Fibroblast of mammary gland (primary cell): Measurements from ENCODE around the gene NKX2-8.
A peak's percentile ranks its signal among the peaks of the same experiment; 100 is the strongest.

Experiments
- DNase-seq: peaks from one replicate; pipeline ENCODE4 v3.0.0-alpha.2; 2010; ENCODE audit warnings: low read depth
- H3K4me3 ChIP-seq: 2 replicates; pipeline ENCODE4 v1.5.1; 2011; ENCODE audit warnings: low read depth, mild to moderate bottlenecking, low read length, moderate library complexity; ENCODE audit not compliant: control insufficient read depth
- TF ChIP-seq, protein P1 (sequence below): conservative IDR thresholded peaks from 2 replicates; pipeline ENCODE4 v1.5.1; 2011; ENCODE audit warnings: low read depth, low read length, inconsistent platforms; ENCODE audit not compliant: control insufficient read depth, insufficient read depth

NKX2-8 gene

DNA sequence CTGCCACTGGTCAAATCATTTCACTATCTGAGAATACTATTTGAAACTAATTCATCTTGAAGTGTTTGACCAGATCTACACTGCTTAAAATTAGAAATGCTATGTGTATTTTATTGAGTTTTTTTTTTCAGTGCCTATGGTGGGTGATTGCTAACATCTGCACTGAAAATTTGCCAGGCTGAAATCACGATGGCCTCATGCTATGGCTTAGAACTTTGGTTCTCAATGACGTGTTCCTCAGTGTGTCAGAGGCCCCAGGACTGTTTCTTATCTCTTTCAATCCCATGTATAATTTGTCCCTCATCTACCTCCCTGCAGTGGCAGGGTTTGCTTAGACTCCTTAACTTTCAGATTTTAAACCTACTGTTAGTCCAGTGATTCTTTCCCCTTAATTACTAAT, 36.2 kb upstream of the NKX2-8 start:
- H3K4me3 ChIP-seq = no peak overlapping the region
- DNase-seq = no peak
- TF ChIP-seq, protein P1, sequence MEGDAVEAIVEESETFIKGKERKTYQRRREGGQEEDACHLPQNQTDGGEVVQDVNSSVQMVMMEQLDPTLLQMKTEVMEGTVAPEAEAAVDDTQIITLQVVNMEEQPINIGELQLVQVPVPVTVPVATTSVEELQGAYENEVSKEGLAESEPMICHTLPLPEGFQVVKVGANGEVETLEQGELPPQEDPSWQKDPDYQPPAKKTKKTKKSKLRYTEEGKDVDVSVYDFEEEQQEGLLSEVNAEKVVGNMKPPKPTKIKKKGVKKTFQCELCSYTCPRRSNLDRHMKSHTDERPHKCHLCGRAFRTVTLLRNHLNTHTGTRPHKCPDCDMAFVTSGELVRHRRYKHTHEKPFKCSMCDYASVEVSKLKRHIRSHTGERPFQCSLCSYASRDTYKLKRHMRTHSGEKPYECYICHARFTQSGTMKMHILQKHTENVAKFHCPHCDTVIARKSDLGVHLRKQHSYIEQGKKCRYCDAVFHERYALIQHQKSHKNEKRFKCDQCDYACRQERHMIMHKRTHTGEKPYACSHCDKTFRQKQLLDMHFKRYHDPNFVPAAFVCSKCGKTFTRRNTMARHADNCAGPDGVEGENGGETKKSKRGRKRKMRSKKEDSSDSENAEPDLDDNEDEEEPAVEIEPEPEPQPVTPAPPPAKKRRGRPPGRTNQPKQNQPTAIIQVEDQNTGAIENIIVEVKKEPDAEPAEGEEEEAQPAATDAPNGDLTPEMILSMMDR = no peak

DNA sequence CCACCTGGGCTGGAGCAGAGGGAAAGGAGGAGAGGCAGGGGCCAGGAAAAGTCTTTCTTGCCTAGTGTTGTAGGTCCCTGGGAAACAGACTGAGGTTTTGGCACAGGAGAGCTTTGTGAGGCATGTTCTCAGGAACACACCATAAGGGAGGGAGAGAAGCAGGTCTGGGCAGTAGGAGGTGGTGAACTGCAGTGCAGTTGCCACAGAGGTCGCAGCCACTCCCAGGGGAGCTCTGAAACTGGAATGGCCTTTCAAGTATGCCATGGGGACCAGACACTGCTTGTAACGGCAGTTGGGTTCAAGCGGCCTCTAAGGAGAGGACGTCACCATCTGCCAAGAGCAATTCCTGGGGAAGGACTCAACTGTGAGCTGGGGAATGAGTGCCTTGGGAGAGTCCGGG, 35.4 kb upstream of the NKX2-8 start:
- TF ChIP-seq, protein P1 = no peak
- no peak for DNase-seq
- no peak overlapping the region for H3K4me3 ChIP-seq

DNA sequence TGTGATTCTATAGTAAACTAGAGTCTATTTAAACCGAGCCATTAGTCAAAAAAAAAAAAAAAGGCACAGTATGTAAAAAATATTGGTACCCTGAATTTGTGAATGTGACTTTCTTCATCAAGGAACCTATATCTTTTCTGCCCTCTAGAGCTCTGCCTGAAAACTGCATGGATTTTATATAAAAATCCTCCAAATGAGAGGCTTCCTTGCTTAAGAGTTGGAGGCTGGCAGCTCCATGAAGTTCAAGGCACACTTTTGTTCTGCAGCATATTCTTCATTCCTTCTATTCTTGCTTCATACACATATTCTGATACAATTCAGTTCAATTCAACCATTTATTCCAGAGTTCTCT, 23.1 kb upstream of the NKX2-8 start:
- no peak overlapping the region for H3K4me3 ChIP-seq
- no peak for DNase-seq
- TF ChIP-seq, protein P1 = peak; percentile 11

DNA sequence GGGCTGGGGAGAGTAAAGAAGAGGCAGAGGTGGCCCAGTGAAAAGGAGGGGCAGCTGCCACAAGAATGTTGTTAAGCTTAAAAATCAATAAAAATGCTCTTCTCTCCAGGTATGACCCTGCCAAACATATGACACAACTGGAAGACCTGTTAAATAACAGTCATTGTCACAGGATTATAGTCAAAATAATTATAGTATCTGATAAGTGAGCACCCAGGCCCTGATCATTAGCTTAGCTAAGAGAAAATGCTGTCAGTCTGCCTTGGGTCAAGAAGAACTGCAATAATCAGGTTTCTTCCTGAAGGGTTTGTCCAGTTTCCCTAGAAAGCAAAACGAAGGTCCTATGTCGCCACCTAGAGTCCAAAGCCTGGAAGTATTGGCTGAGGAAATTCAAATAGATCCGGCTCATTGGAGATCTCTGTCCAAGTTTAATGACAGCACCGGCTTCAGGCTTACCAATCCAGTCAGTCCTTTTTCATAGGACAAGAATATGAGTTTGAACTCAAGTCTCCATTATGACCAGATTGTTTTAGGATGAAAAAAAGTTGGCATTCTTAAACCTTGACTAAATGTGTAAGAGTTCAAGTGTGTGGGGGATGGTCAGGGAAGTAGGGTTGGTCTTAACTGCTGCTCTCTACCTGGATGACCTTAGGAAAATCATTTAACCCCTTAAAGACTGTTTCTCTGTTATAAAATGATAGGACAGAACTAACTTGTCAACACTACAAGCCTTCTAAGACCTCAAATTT, 22.5 kb upstream of the NKX2-8 start:
- TF ChIP-seq, protein P1 = peak; percentile 94
- no peak overlapping the region for H3K4me3 ChIP-seq
- peak; percentile 76 for DNase-seq

DNA sequence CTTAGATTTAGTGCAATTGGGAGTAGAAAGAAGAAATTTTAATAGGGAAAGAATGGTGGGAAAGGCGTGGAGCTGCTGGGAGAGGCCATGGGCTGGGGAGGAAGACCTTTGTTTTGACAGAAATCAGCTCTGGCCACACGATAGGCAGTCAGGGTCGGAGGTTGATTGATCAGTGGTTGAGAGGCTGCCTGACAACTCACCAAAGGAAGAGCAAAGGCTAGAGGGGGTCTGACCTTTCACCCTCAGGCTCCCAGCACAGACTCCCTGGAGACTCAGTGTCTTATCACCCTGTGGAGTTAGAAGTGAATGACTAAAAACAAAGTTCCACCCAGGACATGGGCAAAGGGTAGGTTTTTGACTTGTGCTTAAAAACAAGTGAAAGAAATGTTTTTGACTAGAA, 18.0 kb upstream of the NKX2-8 start:
- TF ChIP-seq, protein P1 = no peak
- H3K4me3 ChIP-seq = no peak overlapping the region
- no peak for DNase-seq

DNA sequence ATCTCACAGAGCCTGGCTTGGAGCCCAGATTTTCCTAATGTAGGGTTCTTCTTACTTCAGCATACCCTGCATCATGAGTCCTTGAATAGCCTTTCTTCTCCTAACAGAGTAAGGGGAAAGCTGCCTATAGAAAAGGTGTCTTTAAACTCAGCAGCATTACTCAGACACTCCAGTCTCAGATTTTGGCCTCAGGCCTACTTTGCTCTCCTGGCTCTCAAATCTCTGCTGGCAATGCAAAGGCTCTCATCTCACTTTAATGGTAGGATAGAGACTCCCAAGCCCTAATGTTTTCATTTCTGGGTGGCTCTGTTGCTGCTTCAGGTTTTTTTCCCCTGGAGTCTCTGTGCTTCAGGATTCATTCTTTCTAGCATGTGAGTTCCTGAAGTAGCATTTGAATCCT, 9.1 kb upstream of the NKX2-8 start:
- no peak overlapping the region for H3K4me3 ChIP-seq
- no peak for DNase-seq
- TF ChIP-seq, protein P1 = no peak

DNA sequence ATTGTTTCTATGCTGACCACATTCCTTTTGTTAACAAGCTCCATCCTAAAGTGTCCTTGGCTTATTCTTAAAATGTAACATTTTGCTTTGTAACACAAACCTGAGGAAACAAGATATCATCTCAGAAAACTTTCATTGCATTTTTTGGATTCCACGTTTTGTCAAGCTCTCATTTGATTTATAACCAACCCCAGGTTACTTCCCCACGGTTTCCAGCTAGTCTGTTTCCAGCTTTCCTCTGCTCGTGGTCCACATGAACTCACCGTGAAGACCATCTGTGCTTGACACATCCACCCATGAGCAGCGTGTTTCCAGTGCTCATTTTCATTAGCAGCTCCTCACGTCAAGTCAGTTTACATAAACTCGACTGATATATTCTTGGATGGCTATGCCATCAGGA, 6.4 kb upstream of the NKX2-8 start:
- no peak for DNase-seq
- no peak overlapping the region for H3K4me3 ChIP-seq
- TF ChIP-seq, protein P1 = no peak
